HepG2 (cell line): ENCODE data around the gene C1QTNF9. TPM values are rescaled to one million over a fixed set of nuclear protein-coding genes. Genes with fewer than 3 reads are reported as not detected.

ENCODE experiments used
- ATAC-seq: fragments of 200-7000 bp; cut with Tn5 transposase; 3 replicates; pipeline ENCODE4 v1.9.1; 2020; ENCODE audit warnings: mild to moderate bottlenecking, moderate library complexity
- BruUV-seq: library from RNA; stranded (reverse); fragments of 400-500 nt; replicated peaks from 2 replicates; lab custom pipeline; 2021; lab: Mats Ljungman, UMichigan
- CTCF ChIA-PET: fragments of 300-600 bp; formaldehyde crosslinking; extraction: SDS; loops from one replicate; lab custom pipeline; 2021; ENCODE audit warnings: low total read pairs, inconsistent platforms, low intra/inter-chr PET ratio; lab: Yijun Ruan, JAX
- POLR2A ChIA-PET: fragments of 350-600 bp; sonication (Branson Sonifier 250); formaldehyde crosslinking; loops from one replicate; lab custom pipeline; 2020; ENCODE audit warnings: antibody characterized with exemption, inconsistent platforms; lab: Yijun Ruan, JAX
- DNase-seq: peaks from one replicate; pipeline ENCODE4 v3.0.0-alpha.2; 2015; ENCODE audit warnings: low spot score
- FAIRE-seq: peaks from 3 replicates; lab custom pipeline; 2011; peaks lifted over from hg19 to GRCh38; lab: Jason Lieb, UNC
- H2AFZ ChIP-seq: one replicate; pipeline ENCODE4 v1.6.1; 2011; ENCODE audit warnings: low read length, inconsistent platforms
- H3K27ac ChIP-seq: fragments of 300-600 bp; 3 replicates; pipeline ENCODE4 v1.8.0; 2011; ENCODE audit warnings: mixed run types, mild to moderate bottlenecking, mixed read lengths, low read length, inconsistent platforms; ENCODE audit not compliant: insufficient read depth; ENCODE audit errors: extremely low read length
- H3K27me3 ChIP-seq, 2 experiments: fragments of 200-600 bp in 1 of 2; 2 replicates in 1 of 2; 3 replicates in 1 of 2; pipeline versions ENCODE4 v1.6.0 to v1.8.0; 2011; ENCODE audit warnings: low read length in 2 of 2, mild to moderate bottlenecking in 2 of 2, moderate library complexity in 2 of 2, inconsistent platforms in 1 of 2; ENCODE audit not compliant: insufficient read depth in 2 of 2, control insufficient read depth in 1 of 2
- H3K36me3 ChIP-seq, 2 experiments: fragments of 200-600 bp in 1 of 2; replicated peaks in 1 of 2; 2 replicates in 1 of 2; 3 replicates in 1 of 2; pipeline versions ENCODE4 v1.5.1 to v1.8.0; 2011; ENCODE audit warnings: low read length in 2 of 2, inconsistent platforms in 1 of 2; ENCODE audit not compliant: insufficient read depth in 2 of 2, control insufficient read depth in 1 of 2
- H3K4me1 ChIP-seq: 2 replicates; pipeline ENCODE4 v1.5.1; 2012; ENCODE audit warnings: low read length, inconsistent platforms; ENCODE audit not compliant: insufficient read depth
- H3K4me2 ChIP-seq: 2 replicates; pipeline ENCODE4 v1.6.0; 2011; ENCODE audit warnings: low read depth, low read length, inconsistent platforms
- H3K4me3 ChIP-seq, 3 experiments: fragments of 200-600 bp in 1 of 3; sonication (generic), shearing (Covaris generic) in 1 of 3; replicated peaks in 1 of 3; 2 replicates each; pipeline ENCODE4 v1.5.1; 2011 to 2016; ENCODE audit warnings: low read length in 3 of 3, inconsistent platforms in 2 of 3, low read depth in 2 of 3, mild to moderate bottlenecking in 2 of 3, control low read depth in 1 of 3, mixed read lengths in 1 of 3; ENCODE audit not compliant: insufficient read depth in 1 of 3
- H3K79me2 ChIP-seq: one replicate; pipeline ENCODE4 v1.6.1; 2011; ENCODE audit warnings: low read length, inconsistent platforms; ENCODE audit not compliant: insufficient read depth
- H3K9ac ChIP-seq: 2 replicates; pipeline ENCODE4 v1.6.0; 2011; ENCODE audit warnings: mild to moderate bottlenecking, low read depth, low read length, inconsistent platforms; ENCODE audit not compliant: insufficient read depth
- H3K9me3 ChIP-seq: 2 replicates; pipeline ENCODE4 v1.5.1; 2012; ENCODE audit warnings: mild to moderate bottlenecking, low read length
- H4K20me1 ChIP-seq: 2 replicates; pipeline ENCODE4 v1.6.0; 2011; ENCODE audit warnings: inconsistent platforms, mild to moderate bottlenecking, low read length, moderate library complexity; ENCODE audit not compliant: insufficient read depth
- ELF3 ChIP-seq: IDR thresholded peaks from 2 replicates; pipeline ENCODE4 v1.6.1; 2016; ENCODE audit warnings: missing genetic modification reagents, missing compliant biosample characterization
- GTF2F1 ChIP-seq: fragments of 150-350 bp; IDR thresholded peaks from 2 replicates; pipeline ENCODE4 v1.6.1; 2014; ENCODE audit warnings: low read length
- GZF1 ChIP-seq: sonication (generic); formaldehyde crosslinking; IDR thresholded peaks from 2 replicates; pipeline ENCODE4 v1.5.1; 2020; ENCODE audit warnings: mild to moderate bottlenecking, missing genetic modification reagents
- ISX ChIP-seq: sonication (generic); formaldehyde crosslinking; conservative IDR thresholded peaks from 2 replicates; pipeline ENCODE4 v1.5.0; 2020; ENCODE audit warnings: missing genetic modification reagents
- MAF1 ChIP-seq: sonication (generic); formaldehyde crosslinking; IDR thresholded peaks from 2 replicates; pipeline ENCODE4 v1.5.0; 2020; ENCODE audit warnings: missing genetic modification reagents, borderline replicate concordance
- MYPOP ChIP-seq: sonication (generic); formaldehyde crosslinking; IDR thresholded peaks from 2 replicates; pipeline ENCODE4 v1.8.1; 2023; ENCODE audit warnings: mild to moderate bottlenecking, moderate library complexity, missing genetic modification reagents
- RAD51 ChIP-seq: fragments of 450-650 bp; IDR thresholded peaks from 2 replicates; pipeline ENCODE4 v1.6.1; 2016; ENCODE audit warnings: borderline replicate concordance
- REL ChIP-seq: sonication (generic); formaldehyde crosslinking; conservative IDR thresholded peaks from 2 replicates; pipeline ENCODE4 v1.8.0; 2022; ENCODE audit warnings: mild to moderate bottlenecking, missing genetic modification reagents, moderate library complexity
- SRSF9 ChIP-seq: fragments of 200-400 bp; formaldehyde crosslinking; IDR thresholded peaks from 2 replicates; pipeline ENCODE4 v1.6.1; 2018; ENCODE audit warnings: borderline replicate concordance, mild to moderate bottlenecking, low read depth, low read length; ENCODE audit not compliant: insufficient read depth, poor library complexity, severe bottlenecking
- TBX3 ChIP-seq: fragments of 450-650 bp; IDR thresholded peaks from 2 replicates; pipeline ENCODE4 v1.6.1; 2017; ENCODE audit warnings: antibody characterized with exemption, mild to moderate bottlenecking, inconsistent platforms, borderline replicate concordance
- ZBTB21 ChIP-seq: sonication (generic); formaldehyde crosslinking; IDR thresholded peaks from 2 replicates; pipeline ENCODE4 v1.4.0; 2020; ENCODE audit warnings: missing genetic modification reagents
- ZBTB42 ChIP-seq: sonication (generic); formaldehyde crosslinking; IDR thresholded peaks from 2 replicates; pipeline ENCODE4 v1.5.0; 2020; ENCODE audit warnings: mild to moderate bottlenecking, missing genetic modification reagents
- ZSCAN12 ChIP-seq: sonication (generic); formaldehyde crosslinking; IDR thresholded peaks from 2 replicates; pipeline ENCODE4 v1.9.0; 2021; ENCODE audit warnings: mild to moderate bottlenecking, missing genetic modification reagents
- WGBS: methylation state at CpG from one replicate; pipeline ENCODE4 v1.1.6; 2017; ENCODE audit warnings: low lambda C conversion rate; 5-methylcytosine and 5-hydroxymethylcytosine counted together
- in situ Hi-C: cut with HindIII; loops from 2 replicates; pipeline ENCODE4 v1.10.0; 2017; ENCODE audit warnings: low pct_unique_long_range_greater_than_20kb; ENCODE audit not compliant: extremely low pct_ligation_motif_present
- intact Hi-C: fragments of 100-400 bp; cut with micrococcal nuclease; formaldehyde crosslinking; loops from one replicate; pipeline ENCODE4 v1.10.0; 2022; ENCODE audit not compliant: unreplicated experiment
- polyA plus RNA-seq, 8 experiments: library from polyadenylated mRNA; depleted of rRNA in 3 of 8; stranded (reverse) in 7 of 8; unstranded in 1 of 8; fragments of >200 nt; fragmentation: Illumina TruSeq in 4 of 8; extraction: Trizol in 4 of 8; gene quantifications; 2 replicates each; pipeline versions ENCODE4 v1.2.1 to v1.2.3, GENCODE V29; 2011 to 2016; ENCODE audit warnings: low read depth in 4 of 8, missing spikeins in 1 of 8, mixed read lengths in 1 of 8; ENCODE audit not compliant: insufficient read depth in 1 of 8
- total RNA-seq, 5 experiments: library from RNA; depleted of rRNA; stranded (reverse); fragments of >200 nt; fragmentation: Illumina TruSeq; extraction: Trizol; gene quantifications; 2 replicates each; pipeline ENCODE4 v1.2.3, GENCODE V29; 2016; ENCODE audit warnings: low read depth in 1 of 5
- TF ChIP-seq, protein P1 (sequence below): sonication (generic); formaldehyde crosslinking; IDR thresholded peaks from 2 replicates; pipeline ENCODE4 v1.4.0; 2020; ENCODE audit warnings: mild to moderate bottlenecking, missing genetic modification reagents

C1QTNF9 gene
- total and polyA plus RNA-seq, 2 of the 13 experiments (the other 11 are each of a cell fraction or from before 2014, with no cell fraction given), result not detected

DNA sequence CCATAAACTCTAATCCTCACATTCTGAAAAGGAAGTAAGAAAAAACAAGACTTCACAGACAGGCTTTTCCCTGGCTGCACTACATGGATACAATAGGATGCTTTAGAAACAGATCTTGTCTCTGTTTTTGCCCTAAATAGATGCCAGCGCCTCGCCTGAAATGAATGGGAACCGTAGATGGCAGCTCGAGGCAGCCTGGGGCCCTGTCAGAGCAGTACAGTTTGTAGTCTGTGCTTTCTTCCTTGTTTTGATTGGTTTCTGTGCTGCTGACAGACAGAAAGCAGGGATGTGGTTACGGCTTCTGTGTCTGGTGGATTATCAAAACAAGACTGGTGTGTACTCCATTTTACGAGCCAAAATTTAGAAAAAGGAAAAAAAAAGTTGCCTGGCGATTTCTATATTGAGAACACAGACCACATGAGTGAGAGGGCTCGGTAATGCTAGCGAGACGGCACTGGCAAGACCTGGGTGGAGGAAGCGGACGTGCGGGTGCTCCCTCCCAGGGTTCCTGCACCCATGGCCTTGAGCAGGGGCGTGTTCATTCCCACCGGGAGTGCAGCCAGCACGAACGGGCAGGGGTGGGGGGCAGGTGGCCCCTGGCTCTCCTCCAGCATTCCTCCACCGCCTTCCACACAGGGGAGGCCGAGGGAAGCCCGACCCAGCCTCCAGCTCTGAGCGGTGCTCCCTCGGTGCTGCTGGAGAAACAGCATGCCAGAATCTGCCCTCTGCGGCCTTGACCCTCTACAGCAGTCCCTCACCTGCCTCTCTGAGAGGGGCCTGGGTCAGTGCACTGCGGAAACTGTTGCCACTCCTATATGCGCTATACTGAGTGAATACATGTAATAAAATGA lies 37.6 kb upstream of the C1QTNF9 start:
- Histone ChIP-seq H3K4me3 (peak overlapping the region; percentile 58 to 69 (median 61)), H3K79me2 (peaks cover 6% of the 10 kb centered on the region), H3K27me3 (no peaks in the 10 kb centered on the region), H3K36me3 (peaks cover 1 to 2% of the 10 kb centered on the region in 2 experiments; a peak in 1 of 5 replicates), H3K9me3 (no peaks in the 10 kb centered on the region), H3K4me1 (peaks cover 34% of the 10 kb centered on the region), H3K9ac (peak overlapping the region; percentile 55), H2AFZ (no peak overlapping the region), H3K4me2 (peak overlapping the region; percentile 88), H3K27ac (peak overlapping the region; percentile 71), H4K20me1 (peaks cover 3% of the 10 kb centered on the region; the same call in 1 of the 2 replicates)
- peak; percentile 68 for DNase-seq
- intact Hi-C loops, result loop anchor here (1.0 kb wide), 1 partner anchor 9 kb away; no protein-coding TSS in a partner anchor
- WGBS, result 5% methylated on average over 16 of the region's 25 CpGs
- ATAC-seq, result peak; percentile 82
- CTCF ChIA-PET, result no interaction called here
- no TSS peak for BruUV-seq
- in situ Hi-C loops, result no loop called here
- FAIRE-seq, result peak; percentile 86
- POLR2A ChIA-PET, result interaction anchor here (1.0 kb wide), 1 partner anchor 111 kb away, joined by 3 read pairs; the partner anchor contains the start of gene SPATA13
- TF ChIP-seq ZBTB21 (no peak), GTF2F1 (no peak), REL (CRISPR knock-in tag) (no peak), TBX3 (no peak), MAF1 (CRISPR knock-in tag) (no peak), ZSCAN12 (CRISPR knock-in tag) (0 out of 2 replicates have a peak, but pooled peaks have one; percentile 36), ISX (CRISPR knock-in tag) (no peak), RAD51 (no peak), GZF1 (CRISPR knock-in tag) (no peak), ELF3 (CRISPR knock-in tag) (peak; percentile 83), MYPOP (no peak), SRSF9 (no peak), ZBTB42 (CRISPR knock-in tag) (no peak)
- TF ChIP-seq, protein P1, sequence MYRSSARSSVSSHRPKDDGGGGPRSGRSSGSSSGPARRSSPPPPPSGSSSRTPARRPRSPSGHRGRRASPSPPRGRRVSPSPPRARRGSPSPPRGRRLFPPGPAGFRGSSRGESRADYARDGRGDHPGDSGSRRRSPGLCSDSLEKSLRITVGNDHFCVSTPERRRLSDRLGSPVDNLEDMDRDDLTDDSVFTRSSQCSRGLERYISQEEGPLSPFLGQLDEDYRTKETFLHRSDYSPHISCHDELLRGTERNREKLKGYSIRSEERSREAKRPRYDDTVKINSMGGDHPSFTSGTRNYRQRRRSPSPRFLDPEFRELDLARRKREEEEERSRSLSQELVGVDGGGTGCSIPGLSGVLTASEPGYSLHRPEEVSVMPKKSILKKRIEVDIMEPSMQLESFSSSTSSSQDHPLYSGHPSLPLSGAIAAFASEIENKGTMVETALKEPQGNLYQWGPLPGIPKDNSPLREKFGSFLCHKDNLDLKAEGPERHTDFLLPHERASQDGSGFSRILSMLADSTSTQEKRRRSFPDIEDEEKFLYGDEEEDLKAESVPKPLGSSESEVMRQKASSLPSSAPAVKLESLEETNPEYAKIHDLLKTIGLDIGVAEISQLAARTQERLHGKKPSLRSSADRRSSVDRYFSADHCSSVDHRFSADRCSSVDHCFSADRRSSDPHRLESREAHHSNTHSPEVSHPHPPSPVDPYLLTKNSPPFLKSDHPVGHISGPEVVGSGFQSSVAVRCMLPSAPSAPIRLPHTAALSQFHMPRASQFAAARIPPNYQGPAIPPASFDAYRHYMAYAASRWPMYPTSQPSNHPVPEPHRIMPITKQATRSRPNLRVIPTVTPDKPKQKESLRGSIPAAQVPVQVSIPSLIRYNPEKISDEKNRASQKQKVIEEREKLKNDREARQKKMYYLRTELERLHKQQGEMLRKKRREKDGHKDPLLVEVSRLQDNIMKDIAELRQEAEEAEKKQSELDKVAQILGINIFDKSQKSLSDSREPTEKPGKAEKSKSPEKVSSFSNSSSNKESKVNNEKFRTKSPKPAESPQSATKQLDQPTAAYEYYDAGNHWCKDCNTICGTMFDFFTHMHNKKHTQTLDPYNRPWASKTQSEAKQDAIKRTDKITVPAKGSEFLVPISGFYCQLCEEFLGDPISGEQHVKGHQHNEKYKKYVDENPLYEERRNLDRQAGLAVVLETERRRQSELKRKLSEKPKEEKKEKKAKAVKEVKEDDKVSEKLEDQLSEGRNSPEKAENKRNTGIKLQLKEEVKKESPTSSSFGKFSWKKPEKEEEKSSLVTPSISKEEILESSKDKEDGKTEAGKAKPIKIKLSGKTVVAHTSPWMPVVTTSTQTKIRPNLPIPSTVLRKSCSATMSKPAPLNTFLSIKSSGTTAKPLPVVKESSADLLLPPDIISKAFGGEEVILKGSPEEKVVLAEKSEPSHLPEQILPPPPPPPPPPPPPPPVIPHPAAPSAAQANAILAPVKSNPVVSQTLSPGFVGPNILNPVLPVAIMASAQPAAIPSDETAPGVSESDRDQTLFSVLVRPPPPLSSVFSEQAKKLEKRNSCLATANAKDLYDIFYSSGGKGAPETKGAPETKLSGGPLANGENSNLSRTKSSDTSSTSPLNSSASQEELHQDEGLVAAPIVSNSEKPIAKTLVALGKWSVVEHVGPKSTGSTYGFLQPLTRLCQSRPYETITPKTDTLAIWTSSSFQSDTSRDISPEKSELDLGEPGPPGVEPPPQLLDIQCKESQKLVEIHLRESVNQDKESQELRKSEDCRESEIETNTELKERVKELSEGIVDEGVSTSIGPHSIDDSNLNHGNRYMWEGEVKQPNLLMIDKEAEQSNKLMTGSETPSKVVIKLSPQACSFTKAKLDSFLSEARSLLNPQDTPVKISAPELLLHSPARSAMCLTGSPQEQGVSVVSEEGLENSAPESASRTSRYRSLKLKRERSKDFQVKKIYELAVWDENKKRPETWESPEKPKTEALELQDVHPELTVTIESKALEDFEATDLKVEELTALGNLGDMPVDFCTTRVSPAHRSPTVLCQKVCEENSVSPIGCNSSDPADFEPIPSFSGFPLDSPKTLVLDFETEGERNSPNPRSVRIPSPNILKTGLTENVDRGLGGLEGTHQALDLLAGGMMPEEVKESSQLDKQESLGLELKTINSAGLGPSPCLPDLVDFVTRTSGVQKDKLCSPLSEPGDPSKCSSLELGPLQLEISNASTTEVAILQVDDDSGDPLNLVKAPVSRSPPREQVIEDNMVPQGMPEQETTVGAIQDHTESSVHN (CRISPR knock-in tag), result no peak
